Neutrophil (primary cell): ENCODE results near the gene PAQR8.

Experiments used
- H3K27ac ChIP-seq: fragments of 200-600 bp; sonication (generic); 2 replicates; pipeline ENCODE4 v1.5.1; 2016; ENCODE audit warnings: mild to moderate bottlenecking, moderate library complexity
- H3K27me3 ChIP-seq: fragments of 200-600 bp; sonication (generic); 2 replicates; pipeline ENCODE4 v1.6.0; 2016; ENCODE audit warnings: mild to moderate bottlenecking
- H3K36me3 ChIP-seq: fragments of 200-600 bp; sonication (generic); 2 replicates; pipeline ENCODE4 v1.5.1; 2017
- H3K4me1 ChIP-seq, 2 experiments: fragments of 200-600 bp in 1 of 2; sonication (generic) in 1 of 2; 1 replicate in 1 of 2; 2 replicates in 1 of 2; pipeline versions ENCODE4 v1.5.1 to v1.6.1; 2013 to 2016; ENCODE audit warnings: low read depth in 1 of 2, low read length in 1 of 2, mild to moderate bottlenecking in 1 of 2, moderate library complexity in 1 of 2; ENCODE audit not compliant: control insufficient read depth in 1 of 2, insufficient read depth in 1 of 2
- H3K4me3 ChIP-seq, 2 experiments: fragments of 200-600 bp in 1 of 2; sonication (generic) in 1 of 2; 1 replicate in 1 of 2; 2 replicates in 1 of 2; pipeline ENCODE4 v1.5.1; 2013 to 2016; ENCODE audit warnings: low read depth in 1 of 2, low read length in 1 of 2, mild to moderate bottlenecking in 1 of 2, moderate library complexity in 1 of 2
- H3K9me3 ChIP-seq: fragments of 200-600 bp; sonication (generic); 2 replicates; pipeline ENCODE4 v1.5.1; 2016
- TF ChIP-seq, protein P1 (sequence below): fragments of 200-600 bp; sonication (generic); IDR thresholded peaks from 2 replicates; pipeline ENCODE4 v1.5.1; 2016; ENCODE audit warnings: antibody characterized with exemption

Gene PAQR8

DNA sequence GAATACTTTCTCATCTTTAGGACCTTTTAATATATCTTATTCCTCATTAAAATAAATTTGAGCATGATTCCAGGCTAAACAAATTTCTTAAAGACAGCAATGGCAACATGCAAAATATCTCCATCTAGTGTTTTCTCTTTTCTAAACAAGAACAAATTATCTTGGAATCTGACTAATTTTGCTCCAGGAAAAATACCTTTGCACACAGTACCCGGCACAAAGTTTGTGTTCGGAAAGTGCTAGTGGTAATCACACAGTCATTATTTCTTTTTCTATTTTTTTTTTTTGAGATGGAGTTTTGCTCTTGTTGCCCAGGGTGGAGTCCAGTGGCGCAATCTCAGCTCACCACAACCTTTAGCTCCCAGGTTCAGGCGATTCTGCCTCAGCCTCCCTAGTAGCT, 50.0 kb downstream of the PAQR8 start:
- Histone ChIP-seq H3K27me3 (peaks cover 13% of the 10 kb centered on the region), H3K9me3 (no peaks in the 10 kb centered on the region), H3K4me3 (no peak overlapping the region), H3K27ac (no peak overlapping the region), H3K4me1 (no peaks in the 10 kb centered on the region), H3K36me3 (peaks cover 5% of the 10 kb centered on the region)
- TF ChIP-seq, protein P1, sequence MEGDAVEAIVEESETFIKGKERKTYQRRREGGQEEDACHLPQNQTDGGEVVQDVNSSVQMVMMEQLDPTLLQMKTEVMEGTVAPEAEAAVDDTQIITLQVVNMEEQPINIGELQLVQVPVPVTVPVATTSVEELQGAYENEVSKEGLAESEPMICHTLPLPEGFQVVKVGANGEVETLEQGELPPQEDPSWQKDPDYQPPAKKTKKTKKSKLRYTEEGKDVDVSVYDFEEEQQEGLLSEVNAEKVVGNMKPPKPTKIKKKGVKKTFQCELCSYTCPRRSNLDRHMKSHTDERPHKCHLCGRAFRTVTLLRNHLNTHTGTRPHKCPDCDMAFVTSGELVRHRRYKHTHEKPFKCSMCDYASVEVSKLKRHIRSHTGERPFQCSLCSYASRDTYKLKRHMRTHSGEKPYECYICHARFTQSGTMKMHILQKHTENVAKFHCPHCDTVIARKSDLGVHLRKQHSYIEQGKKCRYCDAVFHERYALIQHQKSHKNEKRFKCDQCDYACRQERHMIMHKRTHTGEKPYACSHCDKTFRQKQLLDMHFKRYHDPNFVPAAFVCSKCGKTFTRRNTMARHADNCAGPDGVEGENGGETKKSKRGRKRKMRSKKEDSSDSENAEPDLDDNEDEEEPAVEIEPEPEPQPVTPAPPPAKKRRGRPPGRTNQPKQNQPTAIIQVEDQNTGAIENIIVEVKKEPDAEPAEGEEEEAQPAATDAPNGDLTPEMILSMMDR = no peak

GRCh38 chr6:52415333-52415732, 53.4 kb downstream of the PAQR8 start:
- peaks cover 8 to 9% of the 10 kb centered on the region in 2 experiments for H3K4me1 ChIP-seq
- peaks cover 13% of the 10 kb centered on the region for H3K27me3 ChIP-seq
- H3K9me3 ChIP-seq = no peaks in the 10 kb centered on the region
- no peak overlapping the region for H3K4me3 ChIP-seq
- H3K36me3 ChIP-seq = no peaks in the 10 kb centered on the region
- TF ChIP-seq, protein P1 = no peak
- no peak overlapping the region for H3K27ac ChIP-seq

DNA sequence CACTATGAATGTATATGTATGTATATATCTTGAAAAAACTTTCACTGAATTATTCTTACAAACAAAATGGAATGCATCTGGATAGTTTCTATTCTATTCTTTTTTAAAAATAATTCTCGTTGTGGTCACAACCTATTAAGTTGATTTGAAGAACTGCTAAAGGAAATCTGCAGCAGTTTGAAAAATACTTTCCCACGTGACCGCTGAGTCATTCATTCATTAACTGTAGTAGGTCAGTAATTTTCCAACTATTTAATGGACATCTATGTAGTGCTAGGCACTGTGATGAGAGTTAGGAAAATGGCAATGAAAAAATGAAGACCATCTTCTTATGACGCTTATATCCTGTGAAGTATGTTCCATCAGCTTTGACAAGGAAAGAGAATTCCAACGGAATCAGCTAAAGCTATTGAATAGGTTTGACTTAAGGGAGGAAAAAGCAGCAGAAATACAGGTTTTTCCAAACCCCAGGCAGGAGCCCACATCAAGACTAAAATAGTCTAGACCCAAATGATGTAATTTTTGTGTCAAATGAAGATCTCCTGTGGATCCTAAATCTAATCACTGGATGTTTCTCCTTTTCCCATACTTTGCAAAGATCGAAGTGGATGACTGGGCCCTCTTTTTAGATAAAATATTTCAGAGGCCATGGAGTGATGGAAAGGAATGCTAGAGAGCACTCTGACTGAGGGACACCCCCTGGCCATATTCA, 54.1 kb downstream of the PAQR8 start:
- no peak overlapping the region for H3K4me3 ChIP-seq
- H3K9me3 ChIP-seq = no peaks in the 10 kb centered on the region
- TF ChIP-seq, protein P1 = no peak
- no peaks in the 10 kb centered on the region for H3K36me3 ChIP-seq
- no peak overlapping the region for H3K27ac ChIP-seq
- H3K27me3 ChIP-seq = peaks cover 13% of the 10 kb centered on the region
- peaks cover 14 to 16% of the 10 kb centered on the region in 2 experiments for H3K4me1 ChIP-seq

- no peak overlapping the region for H3K4me3 ChIP-seq
- no peaks in the 10 kb centered on the region for H3K9me3 ChIP-seq
- peaks cover 14 to 16% of the 10 kb centered on the region in 2 experiments for H3K4me1 ChIP-seq
- H3K27me3 ChIP-seq = peaks cover 13% of the 10 kb centered on the region
- H3K27ac ChIP-seq = no peak overlapping the region
- H3K36me3 ChIP-seq = no peaks in the 10 kb centered on the region
- TF ChIP-seq, protein P1 = peak; percentile 77
These were observed 54.7 kb downstream of the PAQR8 start for GRCh38 chr6:52416629-52417151.

GRCh38 chr6:52417675-52418111, 55.7 kb downstream of the PAQR8 start:
- no peak overlapping the region for H3K27ac ChIP-seq
- H3K4me1 ChIP-seq = peaks cover 14 to 16% of the 10 kb centered on the region in 2 experiments
- TF ChIP-seq, protein P1 = no peak
- peaks cover 13% of the 10 kb centered on the region for H3K27me3 ChIP-seq
- no peaks in the 10 kb centered on the region for H3K36me3 ChIP-seq
- no peak overlapping the region for H3K4me3 ChIP-seq
- H3K9me3 ChIP-seq = no peaks in the 10 kb centered on the region
